ENCODE results near the gene HEXD.
A peak's percentile ranks its signal among the peaks of the same experiment; 100 is the strongest.
"Not testable (repeated sequence)": the region's sequence is repeated elsewhere in the genome, so short reads cannot be mapped to it uniquely, and the experiment has no call there.

The HEXD gene

GRCh38 chr17:82457073-82457928 lies 39.2 kb downstream of the HEXD start:
- H3K9me3 Mint-ChIP-seq: no peaks in the 10 kb centered on the region
- peak overlapping the region; percentile 98 for H3K27ac Mint-ChIP-seq
- H3K27me3 Mint-ChIP-seq (ENCODE audit: low read depth): no peaks in the 10 kb centered on the region
- peaks cover 39% of the 10 kb centered on the region for H3K4me1 Mint-ChIP-seq (ENCODE audit: low read depth)
- peaks cover 22% of the 10 kb centered on the region for H3K36me3 Mint-ChIP-seq (ENCODE audit: low read depth)
- peak overlapping the region; percentile 93 for H3K4me3 Mint-ChIP-seq

GRCh38 chr17:82457929-82458178 lies 39.7 kb downstream of the HEXD start:
- H3K36me3 Mint-ChIP-seq (ENCODE audit: low read depth): peaks cover 27% of the 10 kb centered on the region
- H3K4me3 Mint-ChIP-seq: peak overlapping the region; percentile 93
- no peaks in the 10 kb centered on the region for H3K9me3 Mint-ChIP-seq
- H3K27ac Mint-ChIP-seq: peak overlapping the region; percentile 98
- peaks cover 41% of the 10 kb centered on the region for H3K4me1 Mint-ChIP-seq (ENCODE audit: low read depth)
- H3K27me3 Mint-ChIP-seq (ENCODE audit: low read depth): no peaks in the 10 kb centered on the region

GRCh38 chr17:82458179-82458884 lies 40.2 kb downstream of the HEXD start, which contains the start of gene NARF:
Gene NARF (plus strand): TSS chr17:82458741. CDS start chr17:82458804, 63 bp downstream.
- H3K4me1 Mint-ChIP-seq (ENCODE audit: low read depth): peaks cover 44% of the 10 kb centered on the region
- H3K36me3 Mint-ChIP-seq (ENCODE audit: low read depth): peaks cover 32% of the 10 kb centered on the region
- H3K4me3 Mint-ChIP-seq: peak within 1 kb of the TSS; percentile 93
- no peaks in the 10 kb centered on the region for H3K27me3 Mint-ChIP-seq (ENCODE audit: low read depth)
- peak within 1 kb of the TSS; percentile 98 for H3K27ac Mint-ChIP-seq
- no peaks in the 10 kb centered on the region for H3K9me3 Mint-ChIP-seq

GRCh38 chr17:82458885-82459424 lies 40.8 kb downstream of the HEXD start:
- Mint-ChIP-seq H3K27me3 (ENCODE audit: low read depth) (no peaks in the 10 kb centered on the region), H3K4me1 (ENCODE audit: low read depth) (peaks cover 50% of the 10 kb centered on the region), H3K9me3 (no peaks in the 10 kb centered on the region), H3K27ac (peak overlapping the region; percentile 88), H3K4me3 (peak overlapping the region; percentile 93), H3K36me3 (ENCODE audit: low read depth) (peaks cover 38% of the 10 kb centered on the region)

- H3K27ac Mint-ChIP-seq; H3K9me3 Mint-ChIP-seq; H3K27me3 Mint-ChIP-seq (ENCODE audit: low read depth): not testable (repeated sequence)
- peaks cover 44% of the 10 kb centered on the region for H3K36me3 Mint-ChIP-seq (ENCODE audit: low read depth)
- peak overlapping the region; percentile 93 for H3K4me3 Mint-ChIP-seq
- peaks cover 54% of the 10 kb centered on the region for H3K4me1 Mint-ChIP-seq (ENCODE audit: low read depth)
These were observed 41.8 kb downstream of the HEXD start for GRCh38 chr17:82459936-82460335.

- peaks cover 58% of the 10 kb centered on the region for H3K4me1 Mint-ChIP-seq (ENCODE audit: low read depth)
- no peaks in the 10 kb centered on the region for H3K9me3 Mint-ChIP-seq
- H3K36me3 Mint-ChIP-seq (ENCODE audit: low read depth): peaks cover 55% of the 10 kb centered on the region
- H3K27me3 Mint-ChIP-seq (ENCODE audit: low read depth): no peaks in the 10 kb centered on the region
- H3K27ac Mint-ChIP-seq: peak overlapping the region; percentile 68
- peak overlapping the region; percentile 43 for H3K4me3 Mint-ChIP-seq
These were observed 43.8 kb downstream of the HEXD start for GRCh38 chr17:82461827-82462524.

GRCh38 chr17:82463391-82463790 lies 45.2 kb downstream of the HEXD start:
- H3K9me3 Mint-ChIP-seq: no peaks in the 10 kb centered on the region
- H3K27me3 Mint-ChIP-seq (ENCODE audit: low read depth): no peaks in the 10 kb centered on the region
- H3K36me3 Mint-ChIP-seq (ENCODE audit: low read depth): peaks cover 57% of the 10 kb centered on the region
- H3K4me1 Mint-ChIP-seq (ENCODE audit: low read depth): peaks cover 48% of the 10 kb centered on the region
- no peak overlapping the region for H3K4me3 Mint-ChIP-seq
- H3K27ac Mint-ChIP-seq: peak overlapping the region; percentile 63

GRCh38 chr17:82463925-82464566 lies 45.9 kb downstream of the HEXD start:
- peak overlapping the region; percentile 52 for H3K27ac Mint-ChIP-seq
- H3K4me3 Mint-ChIP-seq: no peak overlapping the region
- H3K36me3 Mint-ChIP-seq (ENCODE audit: low read depth): peaks cover 61% of the 10 kb centered on the region
- no peaks in the 10 kb centered on the region for H3K9me3 Mint-ChIP-seq
- peaks cover 54% of the 10 kb centered on the region for H3K4me1 Mint-ChIP-seq (ENCODE audit: low read depth)
- H3K27me3 Mint-ChIP-seq (ENCODE audit: low read depth): no peaks in the 10 kb centered on the region

GRCh38 chr17:82464567-82464929 lies 46.4 kb downstream of the HEXD start:
- Mint-ChIP-seq H3K9me3 (no peaks in the 10 kb centered on the region), H3K4me3 (no peak overlapping the region), H3K27ac (no peak overlapping the region), H3K4me1 (ENCODE audit: low read depth) (peaks cover 53% of the 10 kb centered on the region), H3K27me3 (ENCODE audit: low read depth) (no peaks in the 10 kb centered on the region), H3K36me3 (ENCODE audit: low read depth) (peaks cover 61% of the 10 kb centered on the region)

GRCh38 chr17:82465023-82465603 lies 47.0 kb downstream of the HEXD start:
- Mint-ChIP-seq H3K36me3 (ENCODE audit: low read depth) (peaks cover 64% of the 10 kb centered on the region), H3K4me3 (no peak overlapping the region), H3K27me3 (ENCODE audit: low read depth) (no peaks in the 10 kb centered on the region), H3K4me1 (ENCODE audit: low read depth) (peaks cover 56% of the 10 kb centered on the region), H3K9me3 (no peaks in the 10 kb centered on the region), H3K27ac (peak overlapping the region; percentile 73)

- Mint-ChIP-seq H3K27ac (no peak overlapping the region), H3K9me3 (no peaks in the 10 kb centered on the region), H3K4me3 (no peak overlapping the region), H3K4me1 (ENCODE audit: low read depth) (peaks cover 34% of the 10 kb centered on the region), H3K27me3 (ENCODE audit: low read depth) (no peaks in the 10 kb centered on the region), H3K36me3 (ENCODE audit: low read depth) (peaks cover 51% of the 10 kb centered on the region)
These were observed 50.5 kb downstream of the HEXD start for GRCh38 chr17:82468692-82469091.

GRCh38 chr17:82470065-82470464 lies 51.9 kb downstream of the HEXD start:
- Mint-ChIP-seq H3K4me3 (no peak overlapping the region), H3K27ac (no peak overlapping the region), H3K27me3 (ENCODE audit: low read depth) (no peaks in the 10 kb centered on the region), H3K36me3 (ENCODE audit: low read depth) (peaks cover 48% of the 10 kb centered on the region), H3K9me3 (no peaks in the 10 kb centered on the region), H3K4me1 (ENCODE audit: low read depth) (peaks cover 24% of the 10 kb centered on the region)

GRCh38 chr17:82474223-82475010 lies 56.3 kb downstream of the HEXD start:
- H3K36me3 Mint-ChIP-seq (ENCODE audit: low read depth): peaks cover 40% of the 10 kb centered on the region
- H3K27ac Mint-ChIP-seq: no peak overlapping the region
- H3K4me3 Mint-ChIP-seq: no peak overlapping the region
- no peaks in the 10 kb centered on the region for H3K9me3 Mint-ChIP-seq
- peaks cover 19% of the 10 kb centered on the region for H3K4me1 Mint-ChIP-seq (ENCODE audit: low read depth)
- H3K27me3 Mint-ChIP-seq (ENCODE audit: low read depth): no peaks in the 10 kb centered on the region

All from T-helper 1 cell treated with Interleukin-12 subunit alpha and Interleukin-12 subunit beta and Interleukin-4 antibody, amounts not matched to agents 30 μg/mL and 1 μg/mL, for 36 hours (primary cell).